HG03354 (cell line): Measurements from ENCODE around the gene RBM33.

Experiments used
- ATAC-seq: cut with Tn5 transposase; IDR thresholded peaks from one replicate; pipeline ENCODE4 v1.9.1; 2021; ENCODE audit warnings: mild to moderate bottlenecking; ENCODE audit not compliant: unreplicated experiment, poor library complexity, severe bottlenecking

Gene RBM33

DNA sequence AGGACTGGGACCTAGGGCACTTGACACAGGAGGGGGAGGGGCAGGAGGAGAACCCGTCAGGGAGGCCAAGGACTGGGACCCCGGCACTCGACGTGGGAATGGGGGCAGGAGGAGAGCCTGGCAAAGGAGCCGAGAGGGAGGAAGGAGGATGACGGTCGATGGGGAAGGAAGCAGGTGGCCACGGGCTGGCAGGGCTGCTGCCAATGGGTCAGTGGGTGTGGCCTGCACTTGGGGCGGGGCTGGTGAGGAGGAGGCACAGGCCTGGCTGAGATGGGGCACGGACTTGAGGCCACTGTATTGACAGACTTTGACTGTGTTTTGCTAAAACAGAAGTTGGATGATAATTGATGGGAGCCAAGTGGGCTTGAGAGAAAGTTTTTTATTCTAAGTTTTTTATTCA, 68.9 kb downstream of the RBM33 start:
- ATAC-seq, result no peak

DNA sequence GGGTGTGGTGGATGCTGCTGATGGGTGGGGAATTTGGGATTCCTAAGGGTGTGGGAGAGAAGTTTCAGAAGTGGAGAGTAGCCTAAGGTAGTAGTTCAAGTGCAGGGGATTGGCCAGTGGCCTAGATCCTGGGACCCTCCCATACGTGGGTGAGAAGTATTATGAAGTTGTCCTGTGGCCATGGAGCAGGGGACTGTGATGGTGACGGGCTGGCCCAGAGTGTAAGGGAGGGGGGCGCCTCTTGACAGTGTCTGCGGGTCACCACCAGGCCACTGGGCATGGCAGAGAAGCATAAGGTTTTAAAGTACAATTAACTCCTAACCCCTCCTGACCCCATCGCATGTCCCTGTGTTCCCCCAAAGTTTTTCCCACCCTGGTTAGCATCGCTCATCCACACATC, 70.2 kb downstream of the RBM33 start:
- ATAC-seq, result no peak

DNA sequence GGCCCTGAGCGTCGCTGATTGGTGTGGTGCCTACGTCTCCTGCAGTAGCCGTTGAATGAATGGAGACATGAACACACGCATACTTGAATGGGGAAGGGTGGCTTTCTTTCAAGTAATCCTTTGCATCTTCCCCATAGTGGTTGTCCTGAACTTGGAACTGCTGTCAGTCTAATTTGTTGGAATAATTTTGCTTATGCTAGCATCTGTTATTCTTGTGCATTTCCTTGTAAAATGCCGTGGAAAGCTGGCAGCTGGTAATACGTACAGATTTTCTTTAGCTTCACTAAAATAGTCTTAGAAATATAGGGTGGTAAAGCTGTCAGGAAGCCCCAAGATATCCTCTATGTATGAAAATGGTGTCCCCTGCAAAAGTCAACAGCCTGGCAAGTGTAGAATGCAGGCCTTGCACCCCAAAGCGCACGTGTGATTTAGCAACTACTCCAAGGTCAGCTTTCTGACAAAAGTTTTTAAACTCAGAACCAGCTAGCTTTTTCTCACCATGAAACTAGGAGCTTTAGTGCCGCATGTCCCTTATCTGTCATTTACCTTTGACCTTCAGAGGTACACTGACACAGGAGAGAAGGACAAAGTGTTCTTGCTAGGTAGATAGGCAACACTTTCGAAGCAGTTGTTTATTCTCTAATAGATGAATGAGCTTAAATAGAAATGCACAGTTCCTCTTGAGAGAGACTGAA, 70.8 kb downstream of the RBM33 start:
- ATAC-seq, result no peak

DNA sequence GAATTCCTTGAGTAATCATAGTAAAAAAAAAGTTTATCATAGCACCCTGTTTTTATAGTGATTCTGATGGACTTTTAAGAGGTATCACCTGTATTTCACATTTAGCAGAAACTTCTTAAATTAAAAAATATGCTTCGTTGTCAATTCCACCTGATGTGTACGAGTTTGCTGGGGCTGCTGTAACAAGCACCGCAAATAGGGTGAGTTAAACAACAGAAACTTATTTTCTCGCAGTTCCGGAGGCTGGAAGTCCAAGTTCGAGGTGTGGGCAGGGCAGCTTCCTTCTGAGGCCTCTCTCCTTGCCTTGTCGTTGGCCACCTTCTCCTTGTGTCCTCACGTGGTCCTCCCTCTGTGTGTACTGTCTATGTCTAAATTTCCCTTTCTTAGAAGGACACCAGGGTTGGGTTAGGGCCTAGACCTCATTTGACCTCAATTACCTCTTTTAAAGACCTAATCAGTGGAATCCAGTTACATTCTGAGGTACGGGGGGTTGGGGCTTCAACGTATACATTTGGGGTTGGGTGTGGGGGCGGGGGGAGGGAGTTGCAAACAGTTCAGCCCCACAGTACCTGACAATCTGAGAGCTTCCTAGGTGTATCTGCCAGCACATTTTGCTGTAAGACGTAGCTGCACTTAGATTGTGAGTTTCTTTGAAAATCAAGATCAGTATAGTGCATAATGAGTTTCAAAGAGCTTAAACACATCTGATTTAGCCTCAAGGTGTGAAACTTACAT, 72.7 kb downstream of the RBM33 start:
- no peak for ATAC-seq

DNA sequence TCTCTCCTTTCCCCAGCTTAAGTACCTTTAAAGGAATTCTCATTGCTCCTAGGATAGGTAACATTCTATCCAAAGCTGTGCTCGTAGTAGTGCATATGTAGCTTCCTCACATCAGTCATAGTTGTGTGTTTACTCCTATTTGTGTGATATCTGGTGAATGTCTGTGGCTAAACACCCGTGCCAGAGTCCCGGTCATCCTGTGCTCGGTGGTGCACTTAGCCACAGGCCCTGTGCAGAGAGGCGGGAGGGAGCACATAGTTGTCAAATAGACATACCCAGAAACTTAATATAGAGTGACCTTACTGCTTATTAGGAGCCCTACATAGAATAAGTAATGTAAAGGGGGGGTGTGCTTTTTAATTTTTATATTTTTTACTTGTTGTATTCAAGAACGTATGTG, 76.6 kb downstream of the RBM33 start:
- ATAC-seq, result no peak

DNA sequence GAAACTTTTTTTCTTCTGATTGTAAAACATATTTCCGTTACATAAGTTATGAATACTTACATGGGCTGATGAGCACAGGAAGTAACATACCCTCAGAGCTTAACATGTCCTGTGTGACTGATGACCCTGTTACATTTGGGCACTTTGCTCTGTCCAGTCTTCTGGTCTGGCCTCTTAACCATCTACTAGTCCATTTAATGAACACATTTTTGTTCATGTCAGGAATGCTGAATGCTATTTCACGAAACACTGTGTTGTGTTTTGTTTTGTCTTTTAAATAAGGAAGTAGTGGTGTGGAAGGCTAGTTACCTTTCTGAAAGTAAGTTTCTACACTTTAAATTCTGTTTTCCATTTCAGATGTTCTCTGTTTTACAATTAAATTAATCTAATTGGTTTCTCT, 77.7 kb downstream of the RBM33 start:
- peak; percentile 67 for ATAC-seq

DNA sequence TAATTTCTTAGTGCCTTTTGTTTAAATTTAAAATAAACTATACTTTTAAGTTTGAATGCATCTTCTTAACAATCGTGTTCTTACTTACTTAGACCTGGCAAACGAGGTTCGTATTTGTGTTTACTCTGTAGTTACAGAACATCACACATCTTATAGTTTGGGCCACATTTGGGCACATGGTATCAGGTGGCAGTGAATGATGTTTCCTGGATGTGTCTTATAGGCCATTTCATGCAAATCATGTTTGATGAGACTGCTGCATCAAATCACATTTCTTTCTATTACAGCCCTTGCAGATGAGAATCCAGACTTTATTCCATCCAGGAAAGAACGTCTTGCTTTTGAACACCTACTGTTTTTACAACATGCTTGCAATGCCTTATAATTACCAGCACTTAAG, 78.5 kb downstream of the RBM33 start:
- no peak for ATAC-seq

DNA sequence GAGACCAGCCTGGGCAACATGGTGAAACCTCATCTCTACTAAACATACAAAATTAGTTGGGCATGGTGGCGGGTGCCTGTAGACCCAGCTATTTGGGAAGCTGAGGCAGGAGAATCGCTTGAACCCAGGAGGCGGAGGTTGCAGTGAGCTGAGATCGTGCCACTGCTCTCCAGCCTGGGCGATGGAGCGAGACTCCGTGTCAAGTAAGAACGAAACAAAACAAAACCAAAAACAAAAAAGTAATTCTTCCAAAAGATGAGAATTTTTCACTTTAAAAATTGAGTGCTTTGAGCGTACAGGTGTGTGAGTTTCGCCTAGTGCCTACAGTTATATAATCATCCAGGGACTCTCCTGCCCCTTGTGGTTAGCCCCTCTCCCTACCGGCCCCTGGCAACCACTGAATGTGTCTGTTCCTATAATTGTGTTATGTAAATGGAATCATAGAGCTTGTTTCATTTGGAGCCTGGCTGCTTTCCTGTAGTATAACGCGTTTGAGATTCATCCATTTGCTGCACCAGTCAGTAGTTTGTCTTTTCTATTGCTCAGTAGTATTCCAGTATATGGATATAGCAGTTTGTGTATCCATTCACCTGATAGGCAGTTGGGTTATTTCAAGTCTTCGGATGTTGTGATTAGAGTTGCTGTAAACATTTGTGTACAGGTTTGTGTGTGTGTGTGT, 80.0 kb downstream of the RBM33 start:
- ATAC-seq, result peak; percentile 64

DNA sequence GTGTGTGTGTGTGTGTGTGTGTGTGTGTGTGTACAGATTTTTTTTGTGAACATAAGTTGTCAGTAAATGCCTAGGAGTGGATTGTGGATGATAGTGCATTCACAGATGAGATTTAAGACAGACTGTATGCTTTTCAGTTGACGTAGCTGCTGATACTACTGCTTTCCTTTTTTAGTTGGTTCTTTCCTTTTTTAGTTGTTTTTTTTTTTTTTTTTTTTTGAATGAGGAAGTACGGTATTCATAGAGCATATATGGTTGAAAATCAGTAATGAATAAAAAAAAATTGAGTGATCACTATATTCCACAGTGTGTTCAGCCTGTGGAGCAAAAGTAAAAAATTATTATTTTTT, 80.5 kb downstream of the RBM33 start:
- ATAC-seq, result no peak

DNA sequence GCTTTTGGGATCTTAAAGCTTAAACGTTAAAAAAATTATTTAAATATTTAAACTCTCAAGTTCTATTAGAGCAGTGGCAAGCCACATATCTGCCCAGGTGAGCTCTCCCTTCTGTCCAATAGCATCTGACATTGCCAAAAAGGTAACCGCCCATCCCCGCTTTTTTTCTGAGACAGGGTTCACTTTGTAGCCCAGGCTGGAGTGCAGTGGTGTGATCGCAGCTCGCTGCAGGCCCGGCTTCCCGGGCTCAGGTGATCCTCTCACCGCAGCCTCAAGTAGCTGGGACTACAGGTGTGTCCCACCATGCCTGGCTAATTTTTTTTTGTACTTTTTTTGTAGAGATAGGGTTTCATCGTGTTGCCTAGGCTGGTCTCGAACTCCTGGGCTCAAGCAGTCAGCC, 83.2 kb downstream of the RBM33 start:
- ATAC-seq, result no peak

DNA sequence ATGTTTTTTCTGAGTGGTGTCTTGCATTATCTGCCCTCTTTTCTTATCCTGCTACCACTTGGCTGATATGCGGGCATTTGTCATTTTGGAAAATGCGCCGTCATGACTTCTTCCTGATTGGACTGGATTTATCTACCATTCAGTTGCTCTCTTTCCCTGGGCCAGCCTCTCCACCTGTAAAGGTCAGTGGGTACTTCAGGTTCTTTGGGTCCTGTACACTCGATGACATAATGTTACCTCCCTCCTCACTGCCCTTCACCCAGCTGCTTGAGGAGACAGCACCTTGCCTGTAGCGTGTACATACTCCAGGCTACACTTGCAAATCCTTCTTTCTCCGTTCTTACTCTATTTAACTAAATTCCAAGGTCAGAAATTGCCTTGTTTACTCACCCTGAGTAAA, 83.7 kb downstream of the RBM33 start:
- no peak for ATAC-seq

DNA sequence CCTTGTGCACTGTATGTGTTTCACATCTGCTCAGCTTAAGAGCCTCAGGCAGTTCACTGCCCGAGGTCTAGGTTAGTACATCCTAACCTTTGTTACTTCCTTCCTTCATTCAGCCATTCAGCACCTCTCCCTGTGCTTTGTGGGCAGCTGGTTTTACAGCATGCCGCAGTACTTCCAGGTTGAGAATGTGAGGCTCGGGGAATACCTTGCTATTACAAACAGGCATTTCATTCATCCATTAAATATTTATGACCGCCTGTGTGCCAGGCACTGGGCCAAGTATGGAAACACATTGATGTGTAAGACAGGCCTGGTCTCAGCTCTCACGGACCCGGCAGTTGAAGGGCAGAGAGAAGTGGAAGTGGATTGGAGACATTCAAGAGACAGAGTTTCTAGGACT, 85.4 kb downstream of the RBM33 start:
- no peak for ATAC-seq

DNA sequence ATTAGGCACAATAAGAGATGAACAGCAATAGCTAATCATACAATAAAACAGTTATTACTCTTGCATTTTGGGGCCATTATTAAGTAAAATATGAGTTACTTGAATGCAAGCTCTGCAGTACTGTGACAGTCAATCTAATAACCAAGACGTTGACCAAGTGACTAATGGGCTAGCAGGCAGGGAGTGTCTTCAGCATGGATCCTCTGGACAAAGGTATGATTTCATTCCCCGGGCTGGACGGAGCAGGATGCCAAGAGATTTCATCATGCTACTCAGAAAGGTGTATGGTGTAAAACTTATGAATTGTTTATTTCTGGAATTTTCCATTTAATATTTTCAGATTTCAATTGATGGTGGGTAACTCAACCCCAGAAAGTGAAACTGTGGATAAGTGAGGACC, 86.9 kb downstream of the RBM33 start:
- no peak for ATAC-seq

DNA sequence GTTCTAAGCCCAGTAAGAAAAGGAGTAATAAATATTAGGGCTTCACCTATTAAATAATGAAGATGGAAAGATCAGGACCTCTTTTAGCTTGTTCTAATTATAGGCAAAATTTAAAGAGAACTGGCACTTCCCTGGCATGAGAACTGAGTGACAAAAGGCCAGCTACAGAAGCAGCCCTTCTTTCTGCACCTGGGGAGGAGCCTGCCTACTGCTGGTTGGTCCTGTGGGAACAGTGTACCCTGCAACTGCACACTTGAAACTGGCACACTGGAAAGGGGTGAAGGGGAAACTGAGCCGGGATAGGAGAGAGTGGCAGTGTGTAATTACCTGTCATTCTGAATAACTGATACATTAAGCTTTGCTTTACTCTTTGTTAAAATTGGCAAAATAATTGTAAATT, 87.4 kb downstream of the RBM33 start:
- no peak for ATAC-seq

DNA sequence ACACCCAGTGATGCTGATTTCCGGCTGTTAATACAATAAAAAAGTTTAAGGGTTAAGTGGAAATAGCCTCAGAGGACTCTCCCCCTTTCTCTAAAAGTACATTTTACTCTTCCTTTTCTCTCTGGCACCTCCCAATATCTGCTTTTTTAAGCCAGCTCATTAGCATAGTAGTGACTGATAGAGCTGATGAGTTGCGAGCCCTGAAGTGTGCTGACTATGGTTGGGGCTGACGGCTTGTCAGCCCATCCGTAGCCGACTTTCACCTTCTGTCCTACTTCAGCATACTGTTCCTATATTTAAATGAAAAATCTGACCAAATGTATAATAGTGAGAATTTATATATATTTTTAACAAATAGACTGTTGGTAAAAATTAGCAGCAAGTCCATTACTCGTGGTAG, 87.8 kb downstream of the RBM33 start:
- no peak for ATAC-seq

DNA sequence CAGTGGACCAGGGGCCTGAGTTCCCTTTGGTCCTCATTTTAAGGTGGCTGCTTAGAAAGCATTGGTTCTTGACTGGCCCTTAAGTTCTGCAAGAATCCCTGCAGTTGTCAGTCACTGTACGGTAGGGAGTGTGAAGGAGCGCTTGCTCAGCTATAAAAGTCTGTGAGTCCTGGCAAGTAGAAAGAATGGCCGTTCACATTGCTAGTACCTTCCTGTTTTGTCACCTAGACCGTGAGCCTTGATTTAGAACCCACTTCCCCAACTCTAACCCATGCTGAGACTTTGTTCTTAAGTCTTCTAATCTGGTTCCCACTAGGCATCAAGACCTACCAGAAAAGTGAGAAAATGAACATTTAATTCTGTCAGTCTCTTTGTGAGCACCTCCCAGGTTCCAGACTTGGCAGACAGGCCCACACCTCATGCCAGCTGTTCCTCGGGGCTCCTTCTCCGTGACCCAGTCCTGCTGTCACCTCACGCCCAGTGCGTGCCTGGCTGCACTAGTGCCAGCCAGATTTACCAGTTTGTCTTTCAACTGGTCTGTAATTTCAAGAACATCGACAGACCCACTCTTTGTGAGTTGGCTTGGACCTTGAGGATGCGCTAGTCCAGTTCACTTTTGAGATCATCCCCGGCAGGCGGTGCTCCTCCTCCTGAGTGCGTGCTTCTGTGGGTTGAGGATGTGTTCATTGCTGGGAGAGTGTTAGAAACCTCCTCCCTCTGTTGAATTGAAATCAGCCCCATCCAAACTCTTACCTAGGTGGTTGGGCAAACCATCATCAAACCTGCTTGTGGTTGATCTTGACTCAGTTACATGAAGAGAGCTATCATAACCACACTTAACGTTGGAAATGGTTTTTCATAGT, 89.4 kb downstream of the RBM33 start:
- ATAC-seq, result no peak

DNA sequence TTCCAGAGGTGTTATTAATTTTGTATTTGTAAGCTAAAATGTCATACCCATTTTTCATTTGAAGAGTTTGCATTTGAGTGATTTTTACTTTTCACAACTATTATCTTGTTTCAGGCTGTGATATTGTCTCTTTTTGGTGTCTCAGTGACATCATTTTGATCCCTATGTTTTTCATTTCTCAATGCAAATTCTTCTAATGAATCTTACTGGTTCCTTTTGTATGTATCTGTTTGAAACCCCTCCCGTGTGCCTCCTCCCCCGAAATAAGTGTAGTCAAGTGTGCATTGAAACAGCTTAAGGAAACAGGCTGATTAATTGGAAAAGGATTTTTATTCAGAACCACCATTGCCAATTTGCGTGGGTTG, 90.0 kb downstream of the RBM33 start:
- ATAC-seq, result no peak

DNA sequence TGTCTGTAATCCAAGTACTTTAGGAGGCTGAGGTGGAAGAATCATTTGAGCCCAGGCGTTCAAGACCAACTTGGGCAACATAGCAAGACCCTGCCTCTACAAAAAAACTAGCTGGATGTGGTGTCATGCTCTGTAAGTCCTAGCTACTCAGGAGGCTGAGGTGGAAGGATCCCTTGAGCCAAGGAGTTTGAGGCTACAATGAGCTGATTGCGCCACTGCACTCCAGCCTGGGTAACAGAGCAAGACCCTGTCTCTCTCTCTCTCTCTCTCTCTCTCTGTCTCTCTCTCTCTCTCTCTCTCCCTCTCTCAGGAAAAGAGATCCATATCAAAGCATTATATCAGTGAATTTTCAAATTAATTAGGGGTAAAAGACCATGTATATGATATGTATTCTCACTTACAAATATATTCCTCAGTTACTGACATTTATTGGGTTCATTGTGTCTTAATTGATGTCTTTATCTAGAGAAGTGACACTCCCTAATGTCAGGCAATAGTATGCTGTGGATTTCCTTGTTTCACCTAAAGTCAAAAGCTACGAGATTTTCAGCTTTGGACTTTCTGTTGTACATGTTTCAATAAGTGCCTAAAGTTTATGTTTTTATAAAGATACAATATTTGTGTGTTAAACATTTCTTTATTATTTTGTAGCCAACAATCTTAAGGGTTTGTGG, 91.1 kb downstream of the RBM33 start:
- no peak for ATAC-seq

DNA sequence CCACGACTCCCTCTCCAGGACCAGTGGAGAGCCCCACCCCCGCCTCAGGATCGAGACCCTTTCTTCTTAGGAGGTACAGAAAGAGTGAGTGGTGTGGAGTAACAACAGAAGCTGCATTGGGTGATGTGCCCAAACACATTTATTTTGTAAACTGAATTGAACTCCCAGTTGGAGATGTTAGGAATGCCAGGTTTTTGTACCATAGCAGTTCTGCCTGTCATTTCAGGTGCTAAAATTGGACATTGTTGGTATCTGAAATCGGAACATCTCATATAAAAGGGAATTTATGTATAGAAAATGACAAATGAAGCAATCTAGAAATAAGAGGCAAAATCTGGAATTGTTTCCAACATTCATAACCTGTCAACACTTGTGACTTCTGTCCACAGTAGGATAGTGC, 93.1 kb downstream of the RBM33 start:
- ATAC-seq, result no peak

DNA sequence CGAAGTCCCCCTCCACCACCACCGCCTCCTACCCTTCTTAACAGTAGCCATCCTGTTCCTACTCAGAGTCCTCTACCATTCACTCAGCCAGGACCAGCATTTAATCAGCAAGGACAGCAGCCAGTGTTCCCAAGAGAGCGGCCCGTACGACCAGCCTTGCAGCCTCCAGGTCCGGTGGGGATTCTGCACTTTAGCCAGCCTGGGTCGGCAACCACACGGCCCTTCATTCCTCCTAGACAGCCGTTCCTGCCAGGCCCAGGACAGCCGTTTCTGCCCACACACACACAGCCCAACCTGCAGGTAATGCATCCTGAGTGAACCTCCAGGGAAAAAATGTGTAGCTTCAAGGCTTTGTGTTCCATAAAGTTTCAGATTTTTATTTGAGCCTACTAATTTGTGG, 93.6 kb downstream of the RBM33 start:
- no peak for ATAC-seq
